ENCODE measurements around the gene FGFRL1. TPM values are rescaled to one million over a fixed set of nuclear protein-coding genes. Genes with fewer than 3 reads are reported as not detected.
"Not testable (repeated sequence)": the region's sequence is repeated elsewhere in the genome, so short reads cannot be mapped to it uniquely, and the experiment has no call there.

Gene FGFRL1
- polyA plus RNA-seq, 1 donor from 2014 or later, result 0.97 TPM

DNA sequence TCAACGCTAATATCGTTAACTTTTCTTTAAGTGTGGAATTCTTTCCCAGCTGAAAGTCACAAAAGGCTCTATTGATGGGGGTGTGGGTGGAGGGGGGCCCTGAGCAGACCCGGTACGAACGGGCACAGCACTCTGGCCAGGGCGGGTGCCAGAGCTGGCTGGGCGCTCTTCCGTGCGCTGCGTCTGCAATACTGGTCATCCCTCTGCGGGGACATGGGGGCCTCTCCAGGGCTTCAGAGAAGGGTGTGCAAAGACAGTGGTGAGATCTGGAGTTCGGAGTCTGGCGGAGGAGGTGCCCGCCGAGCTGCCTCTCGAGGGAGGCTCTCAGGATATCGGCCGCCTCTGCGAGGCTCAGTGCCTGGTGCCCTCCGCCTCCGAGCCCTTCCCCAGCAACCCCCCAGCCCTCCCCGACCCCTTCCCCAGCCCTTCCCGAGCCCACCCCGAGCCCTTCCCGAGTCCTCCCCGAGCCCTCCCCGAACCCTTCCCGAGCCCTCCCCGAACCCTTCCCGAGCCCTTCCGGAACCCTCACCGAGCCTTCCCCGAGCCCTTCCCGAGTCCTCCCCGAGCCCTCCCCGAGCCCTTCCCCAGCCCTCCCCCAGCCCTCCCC lies 34.3 kb downstream of the FGFRL1 start:
- H2AFZ ChIP-seq (ENCODE audit: low read depth, low read length), result no peak overlapping the region
- H3K4me2 ChIP-seq (ENCODE audit: low read length), result no peak overlapping the region
- no peak overlapping the region for H3K4me3 ChIP-seq (ENCODE audit: low read length)
- H3K9me2 ChIP-seq (ENCODE audit: insufficient read depth, low read length), result no peaks in the 10 kb centered on the region
- TF ChIP-seq POLR2AphosphoS5 (IDR thresholded peaks at IDR 0.05), result no peak
- no peak for TF ChIP-seq EP300 (conservative IDR thresholded peaks at IDR 0.05; ENCODE audit: poor library complexity, severe bottlenecking)
- no peaks in the 10 kb centered on the region for H3K36me3 ChIP-seq (ENCODE audit: insufficient read depth, low read length)
- no peak overlapping the region for H3K27ac ChIP-seq (ENCODE audit: low read length)
- no peak overlapping the region for H3K9ac ChIP-seq (ENCODE audit: low read length)
- H3K27me3 ChIP-seq (ENCODE audit: insufficient read depth, low read depth, low read length), result no peaks in the 10 kb centered on the region
- no peaks in the 10 kb centered on the region for H3K9me3 ChIP-seq (ENCODE audit: low read length)
- no peaks in the 10 kb centered on the region for H3F3A ChIP-seq (ENCODE audit: insufficient read depth, low read length, poor library complexity, severe bottlenecking)
- no peaks in the 10 kb centered on the region for H3K79me2 ChIP-seq (replicated peaks; ENCODE audit: insufficient read depth, low read length)
- no peaks in the 10 kb centered on the region for H4K20me1 ChIP-seq (ENCODE audit: insufficient read depth)

GRCh38 chr4:1046581-1047011 lies 35.2 kb downstream of the FGFRL1 start:
- H3K4me3 ChIP-seq (ENCODE audit: low read length); H4K20me1 ChIP-seq (ENCODE audit: insufficient read depth); H3K4me2 ChIP-seq (ENCODE audit: low read length); H3K9ac ChIP-seq (ENCODE audit: low read length); H3K27ac ChIP-seq (ENCODE audit: low read length); H3K36me3 ChIP-seq (ENCODE audit: insufficient read depth, low read length); H3K79me2 ChIP-seq (replicated peaks; ENCODE audit: insufficient read depth, low read length); H3K9me2 ChIP-seq (ENCODE audit: insufficient read depth, low read length); H2AFZ ChIP-seq (ENCODE audit: low read depth, low read length); H3K9me3 ChIP-seq (ENCODE audit: low read length); H3K27me3 ChIP-seq (ENCODE audit: insufficient read depth, low read depth, low read length); H3F3A ChIP-seq (ENCODE audit: insufficient read depth, low read length, poor library complexity, severe bottlenecking): not testable (repeated sequence)
- TF ChIP-seq, protein P1, sequence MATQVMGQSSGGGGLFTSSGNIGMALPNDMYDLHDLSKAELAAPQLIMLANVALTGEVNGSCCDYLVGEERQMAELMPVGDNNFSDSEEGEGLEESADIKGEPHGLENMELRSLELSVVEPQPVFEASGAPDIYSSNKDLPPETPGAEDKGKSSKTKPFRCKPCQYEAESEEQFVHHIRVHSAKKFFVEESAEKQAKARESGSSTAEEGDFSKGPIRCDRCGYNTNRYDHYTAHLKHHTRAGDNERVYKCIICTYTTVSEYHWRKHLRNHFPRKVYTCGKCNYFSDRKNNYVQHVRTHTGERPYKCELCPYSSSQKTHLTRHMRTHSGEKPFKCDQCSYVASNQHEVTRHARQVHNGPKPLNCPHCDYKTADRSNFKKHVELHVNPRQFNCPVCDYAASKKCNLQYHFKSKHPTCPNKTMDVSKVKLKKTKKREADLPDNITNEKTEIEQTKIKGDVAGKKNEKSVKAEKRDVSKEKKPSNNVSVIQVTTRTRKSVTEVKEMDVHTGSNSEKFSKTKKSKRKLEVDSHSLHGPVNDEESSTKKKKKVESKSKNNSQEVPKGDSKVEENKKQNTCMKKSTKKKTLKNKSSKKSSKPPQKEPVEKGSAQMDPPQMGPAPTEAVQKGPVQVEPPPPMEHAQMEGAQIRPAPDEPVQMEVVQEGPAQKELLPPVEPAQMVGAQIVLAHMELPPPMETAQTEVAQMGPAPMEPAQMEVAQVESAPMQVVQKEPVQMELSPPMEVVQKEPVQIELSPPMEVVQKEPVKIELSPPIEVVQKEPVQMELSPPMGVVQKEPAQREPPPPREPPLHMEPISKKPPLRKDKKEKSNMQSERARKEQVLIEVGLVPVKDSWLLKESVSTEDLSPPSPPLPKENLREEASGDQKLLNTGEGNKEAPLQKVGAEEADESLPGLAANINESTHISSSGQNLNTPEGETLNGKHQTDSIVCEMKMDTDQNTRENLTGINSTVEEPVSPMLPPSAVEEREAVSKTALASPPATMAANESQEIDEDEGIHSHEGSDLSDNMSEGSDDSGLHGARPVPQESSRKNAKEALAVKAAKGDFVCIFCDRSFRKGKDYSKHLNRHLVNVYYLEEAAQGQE (IDR thresholded peaks at IDR 0.05; ENCODE audit: borderline replicate concordance), result peak; percentile 42

GRCh38 chr4:1047106-1047975 lies 35.9 kb downstream of the FGFRL1 start:
- Histone ChIP-seq H3K4me2 (ENCODE audit: low read length) (no peak overlapping the region), H3K36me3 (ENCODE audit: insufficient read depth, low read length) (no peaks in the 10 kb centered on the region), H4K20me1 (ENCODE audit: insufficient read depth) (no peaks in the 10 kb centered on the region), H3K9me2 (ENCODE audit: insufficient read depth, low read length) (no peaks in the 10 kb centered on the region), H3K27me3 (ENCODE audit: insufficient read depth, low read depth, low read length) (no peaks in the 10 kb centered on the region), H3K79me2 (replicated peaks; ENCODE audit: insufficient read depth, low read length) (no peaks in the 10 kb centered on the region), H3K9me3 (ENCODE audit: low read length) (no peaks in the 10 kb centered on the region), H2AFZ (ENCODE audit: low read depth, low read length) (no peak overlapping the region), H3F3A (ENCODE audit: insufficient read depth, low read length, poor library complexity, severe bottlenecking) (no peaks in the 10 kb centered on the region), H3K4me3 (ENCODE audit: low read length) (no peak overlapping the region), H3K27ac (ENCODE audit: low read length) (no peak overlapping the region), H3K9ac (ENCODE audit: low read length) (no peak overlapping the region)
- TF ChIP-seq MXI1 (conservative IDR thresholded peaks at IDR 0.05; ENCODE audit: poor library complexity, severe bottlenecking) (no peak), EZH2 (IDR thresholded peaks at IDR 0.05; ENCODE audit: borderline replicate concordance, insufficient read depth, low read length, poor library complexity, severe bottlenecking) (no peak), EP300 (conservative IDR thresholded peaks at IDR 0.05; ENCODE audit: poor library complexity, severe bottlenecking) (no peak), RAD21 (conservative IDR thresholded peaks at IDR 0.05) (no peak), TAF1 (IDR thresholded peaks at IDR 0.05; ENCODE audit: low read depth) (no peak), CTCF (IDR thresholded peaks at IDR 0.05; ENCODE audit: poor library complexity, severe bottlenecking) (no peak), SMC3 (conservative IDR thresholded peaks at IDR 0.05; ENCODE audit: poor library complexity) (no peak), POLR2AphosphoS5 (IDR thresholded peaks at IDR 0.05) (no peak)
- TF ChIP-seq, protein P1 (IDR thresholded peaks at IDR 0.05; ENCODE audit: borderline replicate concordance), result no peak

Data from neural cell (in vitro differentiated cells).